ENCODE data around the gene CDHR5. TPM values are rescaled to one million over a fixed set of nuclear protein-coding genes. Genes with fewer than 3 reads are reported as not detected.
A peak's percentile ranks its signal among the peaks of the same experiment; 100 is the strongest.

Gene CDHR5
- total RNA-seq, 1 experiment from 2014 or later, result not detected

DNA sequence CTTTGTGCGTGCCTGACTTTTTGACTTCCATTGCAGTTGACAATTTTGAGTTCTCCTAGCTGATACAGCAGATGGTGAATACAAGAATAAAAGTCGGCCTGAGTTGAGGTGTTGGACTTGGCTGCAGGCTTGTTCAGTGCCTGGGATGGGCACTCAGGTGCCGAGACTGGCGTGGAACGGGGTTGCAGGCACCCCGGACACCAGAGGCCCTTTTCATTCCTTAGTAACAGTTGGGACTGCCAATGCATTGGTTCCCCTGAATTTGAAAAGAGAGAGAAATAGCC, 47.2 kb downstream of the CDHR5 start:
- H3K4me1 ChIP-seq (ENCODE audit: insufficient read depth, low read length, poor library complexity, severe bottlenecking), result peaks cover 20% of the 10 kb centered on the region
- no peaks in the 10 kb centered on the region for H3K27me3 ChIP-seq (replicated peaks; ENCODE audit: insufficient read depth, low read depth, low read length, poor library complexity)
- no peaks in the 10 kb centered on the region for H3K9me3 ChIP-seq (ENCODE audit: low read depth, low read length, poor library complexity, severe bottlenecking)
- intact Hi-C loops (cut with micrococcal nuclease; ENCODE audit: unreplicated experiment), result no loop called here
- TF ChIP-seq EZH2 (IDR thresholded peaks at IDR 0.05; ENCODE audit: borderline replicate concordance, low read depth, low read length, poor library complexity, severe bottlenecking), result no peak
- TF ChIP-seq, protein P1, sequence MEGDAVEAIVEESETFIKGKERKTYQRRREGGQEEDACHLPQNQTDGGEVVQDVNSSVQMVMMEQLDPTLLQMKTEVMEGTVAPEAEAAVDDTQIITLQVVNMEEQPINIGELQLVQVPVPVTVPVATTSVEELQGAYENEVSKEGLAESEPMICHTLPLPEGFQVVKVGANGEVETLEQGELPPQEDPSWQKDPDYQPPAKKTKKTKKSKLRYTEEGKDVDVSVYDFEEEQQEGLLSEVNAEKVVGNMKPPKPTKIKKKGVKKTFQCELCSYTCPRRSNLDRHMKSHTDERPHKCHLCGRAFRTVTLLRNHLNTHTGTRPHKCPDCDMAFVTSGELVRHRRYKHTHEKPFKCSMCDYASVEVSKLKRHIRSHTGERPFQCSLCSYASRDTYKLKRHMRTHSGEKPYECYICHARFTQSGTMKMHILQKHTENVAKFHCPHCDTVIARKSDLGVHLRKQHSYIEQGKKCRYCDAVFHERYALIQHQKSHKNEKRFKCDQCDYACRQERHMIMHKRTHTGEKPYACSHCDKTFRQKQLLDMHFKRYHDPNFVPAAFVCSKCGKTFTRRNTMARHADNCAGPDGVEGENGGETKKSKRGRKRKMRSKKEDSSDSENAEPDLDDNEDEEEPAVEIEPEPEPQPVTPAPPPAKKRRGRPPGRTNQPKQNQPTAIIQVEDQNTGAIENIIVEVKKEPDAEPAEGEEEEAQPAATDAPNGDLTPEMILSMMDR (conservative IDR thresholded peaks at IDR 0.05; ENCODE audit: low read depth, low read length), result no peak
- H3K27ac ChIP-seq (ENCODE audit: low read depth, low read length, poor library complexity, severe bottlenecking), result peak overlapping the region; percentile 74
- BruUV-seq (replicated peaks), result no TSS peak
- POLR2A ChIA-PET (ENCODE audit: low non-redundant PET), result no interaction called here
- CTCF ChIA-PET, result no interaction called here
- no peak for DNase-seq (ENCODE audit: low spot score)
- no peaks in the 10 kb centered on the region for H3K36me3 ChIP-seq (ENCODE audit: insufficient read depth, low read length, poor library complexity, severe bottlenecking)
- peak overlapping the region; percentile 99 for H3K4me3 ChIP-seq (ENCODE audit: low read depth, low read length, poor library complexity, severe bottlenecking)

DNA sequence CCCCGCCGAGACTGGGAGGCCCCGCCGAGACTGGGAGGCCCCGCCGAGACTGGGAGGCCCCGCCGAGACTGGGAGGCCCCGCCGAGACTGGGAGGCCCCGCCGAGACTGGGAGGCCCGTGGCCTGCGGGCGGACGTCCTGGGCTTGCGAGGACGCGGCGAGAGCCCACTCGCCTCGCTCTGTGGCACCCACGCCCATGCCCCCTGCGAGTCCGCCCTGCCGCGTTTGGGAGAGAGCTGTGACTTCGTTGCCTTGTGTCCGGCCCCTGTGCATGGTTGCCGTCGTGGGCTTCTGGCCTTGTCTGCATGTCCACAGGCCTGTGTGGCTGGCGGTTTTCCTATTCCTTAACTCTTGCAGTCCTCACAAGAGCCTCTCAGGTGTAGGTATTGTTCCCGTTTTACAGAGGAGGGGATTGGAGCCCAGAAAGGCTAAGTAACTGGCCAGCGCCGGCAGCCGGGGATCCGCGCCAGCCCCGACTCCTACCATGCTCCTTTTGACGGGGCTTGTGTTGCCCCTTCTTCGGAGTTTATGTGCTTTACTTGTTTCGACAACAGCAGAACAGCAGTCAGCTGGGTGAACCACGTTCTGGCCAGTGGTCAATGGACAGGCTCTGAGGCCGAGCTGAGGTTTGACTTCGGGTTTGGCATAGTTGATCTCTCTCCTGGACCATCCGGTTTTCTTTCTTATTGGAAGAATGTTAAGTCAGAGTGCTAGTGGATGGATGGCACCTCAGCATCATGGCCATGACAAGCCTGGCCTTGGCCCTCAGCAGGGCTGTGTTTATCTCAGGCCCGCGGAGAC, 47.7 kb downstream of the CDHR5 start:
- Histone ChIP-seq H3K36me3 (ENCODE audit: insufficient read depth, low read length, poor library complexity, severe bottlenecking) (no peaks in the 10 kb centered on the region), H3K27ac (ENCODE audit: low read depth, low read length, poor library complexity, severe bottlenecking) (peak overlapping the region; percentile 74), H3K9me3 (ENCODE audit: low read depth, low read length, poor library complexity, severe bottlenecking) (no peaks in the 10 kb centered on the region), H3K4me3 (ENCODE audit: low read depth, low read length, poor library complexity, severe bottlenecking) (peak overlapping the region; percentile 99), H3K27me3 (replicated peaks; ENCODE audit: insufficient read depth, low read depth, low read length, poor library complexity) (no peaks in the 10 kb centered on the region), H3K4me1 (ENCODE audit: insufficient read depth, low read length, poor library complexity, severe bottlenecking) (peaks cover 20% of the 10 kb centered on the region)
- no peak for DNase-seq (ENCODE audit: low spot score)
- ChIA-PET POLR2A (ENCODE audit: low non-redundant PET) (no interaction called here), CTCF (no interaction called here)
- intact Hi-C loops (cut with micrococcal nuclease; ENCODE audit: unreplicated experiment), result no loop called here
- TF ChIP-seq, protein P1 (conservative IDR thresholded peaks at IDR 0.05; ENCODE audit: low read depth, low read length), result no peak
- no peak for TF ChIP-seq EZH2 (IDR thresholded peaks at IDR 0.05; ENCODE audit: borderline replicate concordance, low read depth, low read length, poor library complexity, severe bottlenecking)
- TSS peak; percentile 60 for BruUV-seq (replicated peaks)

GRCh38 chr11:575996-576768, 48.6 kb downstream of the CDHR5 start, which contains the start of gene PHRF1:
PHRF1 (plus strand) TSS chr11:576470; CDS start chr11:581513, 5,043 bp downstream.
- no TSS peak for BruUV-seq (replicated peaks)
- Histone ChIP-seq H3K4me3 (ENCODE audit: low read depth, low read length, poor library complexity, severe bottlenecking) (peak within 1 kb of the TSS; percentile 99), H3K36me3 (ENCODE audit: insufficient read depth, low read length, poor library complexity, severe bottlenecking) (no peaks in the 10 kb centered on the region), H3K4me1 (ENCODE audit: insufficient read depth, low read length, poor library complexity, severe bottlenecking) (peaks cover 20% of the 10 kb centered on the region), H3K27me3 (replicated peaks; ENCODE audit: insufficient read depth, low read depth, low read length, poor library complexity) (no peaks in the 10 kb centered on the region), H3K27ac (ENCODE audit: low read depth, low read length, poor library complexity, severe bottlenecking) (peak within 1 kb of the TSS; percentile 100), H3K9me3 (ENCODE audit: low read depth, low read length, poor library complexity, severe bottlenecking) (no peaks in the 10 kb centered on the region)
- ChIA-PET CTCF (interaction anchor here (0.6 kb wide), 1 partner anchor 237 kb away, joined by 6 read pairs; no protein-coding TSS in a partner anchor), POLR2A (ENCODE audit: low non-redundant PET) (interaction anchor here (0.6 kb wide), 1 partner anchor 154 kb away, joined by 3 read pairs; no protein-coding TSS in a partner anchor)
- intact Hi-C loops (cut with micrococcal nuclease; ENCODE audit: unreplicated experiment), result no loop called here
- TF ChIP-seq, protein P1 (conservative IDR thresholded peaks at IDR 0.05; ENCODE audit: low read depth, low read length), result no peak
- TF ChIP-seq EZH2 (IDR thresholded peaks at IDR 0.05; ENCODE audit: borderline replicate concordance, low read depth, low read length, poor library complexity, severe bottlenecking), result no peak
- DNase-seq (ENCODE audit: low spot score), result peak; percentile 93
